ENCODE data around the gene CSF1.
"Not testable (repeated sequence)": the region's sequence is repeated elsewhere in the genome, so short reads cannot be mapped to it uniquely, and the experiment has no call there.

The CSF1 gene

GRCh38 chr1:109910123-109910962 is at the start of gene CSF1:
TSS of gene CSF1 (plus strand) at chr1:109910849. CDS start at chr1:109911024, 175 bp downstream.
- DNase-seq (ENCODE audit: low read depth) = no peak
- peak within 1 kb of the TSS; percentile 65 for H3K4me3 ChIP-seq (ENCODE audit: low read length)
- TF ChIP-seq CTCF (IDR thresholded peaks at IDR 0.05; ENCODE audit: insufficient read depth, low read depth, low read length, missing control alignments) = no peak

GRCh38 chr1:109861616-109862015 is 49.0 kb upstream of the CSF1 start:
- not testable (repeated sequence) for DNase-seq (ENCODE audit: low read depth); H3K4me3 ChIP-seq (ENCODE audit: low read length)

GRCh38 chr1:109863667-109864046 is 47.0 kb upstream of the CSF1 start:
- DNase-seq (ENCODE audit: low read depth) = no peak
- no peak overlapping the region for H3K4me3 ChIP-seq (ENCODE audit: low read length)
- TF ChIP-seq CTCF (IDR thresholded peaks at IDR 0.05; ENCODE audit: insufficient read depth, low read depth, low read length, missing control alignments) = no peak

- no peak for DNase-seq (ENCODE audit: low read depth)
- TF ChIP-seq CTCF (IDR thresholded peaks at IDR 0.05; ENCODE audit: insufficient read depth, low read depth, low read length, missing control alignments) = no peak
- H3K4me3 ChIP-seq (ENCODE audit: low read length) = no peak overlapping the region
Measured at GRCh38 chr1:109864047-109864822, 46.4 kb upstream of the CSF1 start.

GRCh38 chr1:109864930-109865612 is 45.6 kb upstream of the CSF1 start:
- DNase-seq (ENCODE audit: low read depth) = no peak
- H3K4me3 ChIP-seq (ENCODE audit: low read length) = no peak overlapping the region
- TF ChIP-seq CTCF (IDR thresholded peaks at IDR 0.05; ENCODE audit: insufficient read depth, low read depth, low read length, missing control alignments) = no peak

- H3K4me3 ChIP-seq (ENCODE audit: low read length) = no peak overlapping the region
- TF ChIP-seq CTCF (IDR thresholded peaks at IDR 0.05; ENCODE audit: insufficient read depth, low read depth, low read length, missing control alignments) = no peak
- no peak for DNase-seq (ENCODE audit: low read depth)
Measured at GRCh38 chr1:109866071-109866470, 44.6 kb upstream of the CSF1 start.

Measured in epithelial cell of esophagus (primary cell).